Measurements from ENCODE around the gene MARS1. TPM values are rescaled to one million over a fixed set of nuclear protein-coding genes. Genes with fewer than 3 reads are reported as not detected.

Gene MARS1
- total RNA-seq, 4 donors from 2014 or later: 54.2 to 94.6 (median 69.6) TPM

GRCh38 chr12:57460841-57461275 is 27.0 kb upstream of the MARS1 start:
- peaks cover 25 to 50% (median 33%) of the 10 kb centered on the region in 3 donors for H3K4me1 ChIP-seq
- H3K9me3 ChIP-seq: no peaks in the 10 kb centered on the region
- H3K36me3 ChIP-seq: no peaks in the 10 kb centered on the region
- 6% methylated on average over 7 of the region's 19 CpGs; no CpG with 5 or more reads in 1 of the 2 donors for whole genome bisulfite sequencing, 2 donors
- peak overlapping the region in 3 of 4 donors; percentile 60 to 82 (median 61) for H3K4me3 ChIP-seq
- peak overlapping the region in 1 of 4 donors; percentile 21 for H3K27ac ChIP-seq
- no peak for DNase-seq
- no peak for TF ChIP-seq POLR2A (IDR thresholded peaks at IDR 0.05)
- H3K27me3 ChIP-seq: peaks cover 0 to 46% (median 0%) of the 10 kb centered on the region in 4 donors
- intact Hi-C loops (cut with DNase I): no loop called here

- intact Hi-C loops (cut with DNase I): no loop called here
- H3K4me1 ChIP-seq: peaks cover 25 to 45% (median 33%) of the 10 kb centered on the region in 3 donors
- no peak for DNase-seq
- H3K4me3 ChIP-seq: peak overlapping the region; percentile 28 to 82 (median 60)
- TF ChIP-seq POLR2A (IDR thresholded peaks at IDR 0.05) (no peak), CTCF (IDR thresholded peaks at IDR 0.05) (no peak)
- peaks cover 0 to 43% (median 0%) of the 10 kb centered on the region in 4 donors for H3K27me3 ChIP-seq
- no peaks in the 10 kb centered on the region for H3K9me3 ChIP-seq
- no peaks in the 10 kb centered on the region for H3K36me3 ChIP-seq
- WGBS, 2 donors: 0 to 3% methylated on average over 8 to 12 of the region's 32 CpGs
- peak overlapping the region in 3 of 4 donors; percentile 85 to 90 (median 88) for H3K27ac ChIP-seq
Observed at GRCh38 chr12:57461276-57461916, 26.5 kb upstream of the MARS1 start.

- H3K27ac ChIP-seq: peak overlapping the region; percentile 62 to 90 (median 86)
- 0% methylated on average over 6 to 9 of the region's 9 CpGs for whole genome bisulfite sequencing, 2 donors
- peaks cover 0 to 42% (median 0%) of the 10 kb centered on the region in 4 donors for H3K27me3 ChIP-seq
- H3K36me3 ChIP-seq: no peaks in the 10 kb centered on the region
- TF ChIP-seq POLR2A (IDR thresholded peaks at IDR 0.05): no peak
- TF ChIP-seq CTCF (IDR thresholded peaks at IDR 0.05): no peak
- intact Hi-C loops (cut with DNase I): no loop called here
- H3K9me3 ChIP-seq: no peaks in the 10 kb centered on the region
- peaks cover 25 to 44% (median 33%) of the 10 kb centered on the region in 3 donors for H3K4me1 ChIP-seq
- DNase-seq: no peak
- peak overlapping the region; percentile 28 to 82 (median 60) for H3K4me3 ChIP-seq
Observed at GRCh38 chr12:57461917-57462250, 26.0 kb upstream of the MARS1 start.

GRCh38 chr12:57462251-57462911 is 25.5 kb upstream of the MARS1 start:
- no peaks in the 10 kb centered on the region for H3K9me3 ChIP-seq
- 0% methylated on average over 4 to 19 of the region's 28 CpGs for WGBS, 2 donors
- H3K27ac ChIP-seq: peak overlapping the region; percentile 62 to 90 (median 86)
- no peak for DNase-seq
- H3K36me3 ChIP-seq: no peaks in the 10 kb centered on the region
- H3K27me3 ChIP-seq: peaks cover 0 to 47% (median 0%) of the 10 kb centered on the region in 4 donors
- peaks cover 25 to 44% (median 33%) of the 10 kb centered on the region in 3 donors for H3K4me1 ChIP-seq
- peak overlapping the region; percentile 28 to 82 (median 60) for H3K4me3 ChIP-seq
- intact Hi-C loops (cut with DNase I): no loop called here
- peak in 1 of 4 donors; percentile 20 for TF ChIP-seq POLR2A (IDR thresholded peaks at IDR 0.05)
- peak; percentile 81 to 95 (median 94) for TF ChIP-seq CTCF (IDR thresholded peaks at IDR 0.05)

- peak overlapping the region in 2 of 4 donors; percentile 88 to 90 for H3K27ac ChIP-seq
- H3K27me3 ChIP-seq: peaks cover 0 to 52% (median 0%) of the 10 kb centered on the region in 4 donors
- no peaks in the 10 kb centered on the region for H3K36me3 ChIP-seq
- H3K4me3 ChIP-seq: peak overlapping the region in 2 of 4 donors; percentile 61 to 82
- no peaks in the 10 kb centered on the region for H3K9me3 ChIP-seq
- WGBS, 2 donors: 13 to 47% methylated on average over 3 to 5 of the region's 5 CpGs
- TF ChIP-seq POLR2A (IDR thresholded peaks at IDR 0.05) (no peak), CTCF (IDR thresholded peaks at IDR 0.05) (no peak)
- H3K4me1 ChIP-seq: peaks cover 25 to 44% (median 33%) of the 10 kb centered on the region in 3 donors
- no peak for DNase-seq
- intact Hi-C loops (cut with DNase I): no loop called here
Observed at GRCh38 chr12:57462912-57463253, 25.0 kb upstream of the MARS1 start.

All from esophagus squamous epithelium (tissue), 5 donors.